Measurements from ENCODE around the gene RARG.

DNA sequence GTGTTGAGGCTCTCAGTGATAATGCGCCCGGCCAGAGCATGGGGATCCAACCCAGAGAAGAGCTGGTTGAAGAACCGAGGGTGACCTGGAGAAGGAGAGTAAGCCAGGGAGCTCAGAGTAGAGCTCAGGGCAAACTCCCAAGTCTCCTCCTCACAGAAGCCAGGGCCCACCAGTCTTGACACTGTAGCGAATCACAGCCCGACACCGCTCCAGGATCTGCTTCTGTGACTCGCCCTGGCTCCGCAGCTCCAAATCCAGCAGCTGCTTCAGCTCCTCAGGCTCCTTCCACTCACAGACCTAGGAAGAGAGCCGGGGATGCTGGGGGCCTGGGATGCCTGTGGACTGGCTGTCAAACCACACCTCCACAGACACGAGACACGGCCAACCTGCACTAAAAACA is 59.7 kb downstream of the RARG start:
- TF ChIP-seq, protein P1, sequence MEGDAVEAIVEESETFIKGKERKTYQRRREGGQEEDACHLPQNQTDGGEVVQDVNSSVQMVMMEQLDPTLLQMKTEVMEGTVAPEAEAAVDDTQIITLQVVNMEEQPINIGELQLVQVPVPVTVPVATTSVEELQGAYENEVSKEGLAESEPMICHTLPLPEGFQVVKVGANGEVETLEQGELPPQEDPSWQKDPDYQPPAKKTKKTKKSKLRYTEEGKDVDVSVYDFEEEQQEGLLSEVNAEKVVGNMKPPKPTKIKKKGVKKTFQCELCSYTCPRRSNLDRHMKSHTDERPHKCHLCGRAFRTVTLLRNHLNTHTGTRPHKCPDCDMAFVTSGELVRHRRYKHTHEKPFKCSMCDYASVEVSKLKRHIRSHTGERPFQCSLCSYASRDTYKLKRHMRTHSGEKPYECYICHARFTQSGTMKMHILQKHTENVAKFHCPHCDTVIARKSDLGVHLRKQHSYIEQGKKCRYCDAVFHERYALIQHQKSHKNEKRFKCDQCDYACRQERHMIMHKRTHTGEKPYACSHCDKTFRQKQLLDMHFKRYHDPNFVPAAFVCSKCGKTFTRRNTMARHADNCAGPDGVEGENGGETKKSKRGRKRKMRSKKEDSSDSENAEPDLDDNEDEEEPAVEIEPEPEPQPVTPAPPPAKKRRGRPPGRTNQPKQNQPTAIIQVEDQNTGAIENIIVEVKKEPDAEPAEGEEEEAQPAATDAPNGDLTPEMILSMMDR (IDR thresholded peaks at IDR 0.05) = no peak
- TF ChIP-seq POLR2A (IDR thresholded peaks at IDR 0.05) (no peak), POLR2AphosphoS5 (IDR thresholded peaks at IDR 0.05) (no peak), EP300 (IDR thresholded peaks at IDR 0.05) (no peak)
